HG03571 (cell line): Measurements from ENCODE around the gene DCBLD2.

Experiments
- ATAC-seq: cut with Tn5 transposase; IDR thresholded peaks from one replicate; pipeline ENCODE4 v1.9.1; 2021; ENCODE audit not compliant: unreplicated experiment

Gene DCBLD2

GRCh38 chr3:98901392-98902350 is at the start of gene DCBLD2:
DCBLD2 (minus strand) TSS chr3:98901695; CDS start chr3:98901326, 369 bp downstream.
- ATAC-seq, result peak; percentile 100

GRCh38 chr3:98945666-98946065 is 44.2 kb upstream of the DCBLD2 start:
- ATAC-seq, result no peak

GRCh38 chr3:98945101-98945524 is 43.6 kb upstream of the DCBLD2 start:
- ATAC-seq, result no peak

GRCh38 chr3:98930413-98930812 is 28.9 kb upstream of the DCBLD2 start:
- no peak for ATAC-seq

- ATAC-seq, result no peak
Measured at GRCh38 chr3:98921957-98922356, 20.5 kb upstream of the DCBLD2 start.

GRCh38 chr3:98920166-98920565 is 18.7 kb upstream of the DCBLD2 start:
- ATAC-seq, result no peak

- ATAC-seq, result no peak
Measured at GRCh38 chr3:98918586-98918985, 17.1 kb upstream of the DCBLD2 start.

- no peak for ATAC-seq
Measured at GRCh38 chr3:98917608-98918007, 16.1 kb upstream of the DCBLD2 start.

GRCh38 chr3:98914210-98915080 is 12.9 kb upstream of the DCBLD2 start:
- no peak for ATAC-seq

GRCh38 chr3:98912448-98912847 is 11.0 kb upstream of the DCBLD2 start:
- ATAC-seq, result no peak

GRCh38 chr3:98906230-98906629 is 4.7 kb upstream of the DCBLD2 start:
- no peak for ATAC-seq

GRCh38 chr3:98903705-98904481 is 2.4 kb upstream of the DCBLD2 start:
- ATAC-seq, result no peak

GRCh38 chr3:98903099-98903498 is 1.6 kb upstream of the DCBLD2 start:
- ATAC-seq, result no peak

GRCh38 chr3:98902351-98902740 is 851 bp upstream of the DCBLD2 start:
- ATAC-seq, result no peak

- peak; percentile 32 for ATAC-seq
Measured at GRCh38 chr3:98901119-98901391, 440 bp downstream of the DCBLD2 start.

GRCh38 chr3:98900265-98901118 is 1.0 kb downstream of the DCBLD2 start:
- peak; percentile 0 for ATAC-seq

- ATAC-seq, result no peak
Measured at GRCh38 chr3:98897701-98898100, 3.8 kb downstream of the DCBLD2 start.

- no peak for ATAC-seq
Measured at GRCh38 chr3:98894791-98895576, 6.5 kb downstream of the DCBLD2 start.

- no peak for ATAC-seq
Measured at GRCh38 chr3:98893740-98894139, 7.8 kb downstream of the DCBLD2 start.
